Loucy (cell line): Measurements from ENCODE around the gene ARHGAP24.

ENCODE experiments used
- EZH2phosphoT487 ChIP-seq: fragments of 200-600 bp; IDR thresholded peaks from 2 replicates; pipeline ENCODE4 v1.6.1; 2018; ENCODE audit warnings: antibody characterized with exemption, mild to moderate bottlenecking, moderate library complexity, borderline replicate concordance
- TF ChIP-seq, protein P1 (sequence below): fragments of 200-600 bp; sonication (generic); conservative IDR thresholded peaks from 2 replicates; pipeline ENCODE4 v1.5.1; 2014; ENCODE audit warnings: mild to moderate bottlenecking, antibody characterized with exemption, low read length

DNA sequence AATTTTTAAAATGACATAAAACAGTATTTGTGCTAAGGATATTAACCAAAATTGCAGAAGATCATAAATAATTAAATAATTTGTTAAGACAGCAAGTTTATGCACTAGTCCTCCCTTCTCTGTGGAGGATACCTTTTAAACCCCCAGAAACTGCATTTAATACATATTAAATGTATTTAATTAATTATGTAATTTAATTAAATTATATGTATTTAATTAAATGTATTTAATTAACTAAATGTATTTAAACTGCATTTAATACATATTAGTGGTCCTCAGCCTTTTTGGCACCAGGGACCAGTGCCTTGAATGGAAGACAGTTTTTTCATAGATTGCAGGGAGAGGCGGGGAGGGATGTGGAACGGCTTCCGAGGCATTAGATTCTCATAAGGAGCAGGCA is 404.6 kb downstream of the ARHGAP24 start:
- TF ChIP-seq, protein P1, sequence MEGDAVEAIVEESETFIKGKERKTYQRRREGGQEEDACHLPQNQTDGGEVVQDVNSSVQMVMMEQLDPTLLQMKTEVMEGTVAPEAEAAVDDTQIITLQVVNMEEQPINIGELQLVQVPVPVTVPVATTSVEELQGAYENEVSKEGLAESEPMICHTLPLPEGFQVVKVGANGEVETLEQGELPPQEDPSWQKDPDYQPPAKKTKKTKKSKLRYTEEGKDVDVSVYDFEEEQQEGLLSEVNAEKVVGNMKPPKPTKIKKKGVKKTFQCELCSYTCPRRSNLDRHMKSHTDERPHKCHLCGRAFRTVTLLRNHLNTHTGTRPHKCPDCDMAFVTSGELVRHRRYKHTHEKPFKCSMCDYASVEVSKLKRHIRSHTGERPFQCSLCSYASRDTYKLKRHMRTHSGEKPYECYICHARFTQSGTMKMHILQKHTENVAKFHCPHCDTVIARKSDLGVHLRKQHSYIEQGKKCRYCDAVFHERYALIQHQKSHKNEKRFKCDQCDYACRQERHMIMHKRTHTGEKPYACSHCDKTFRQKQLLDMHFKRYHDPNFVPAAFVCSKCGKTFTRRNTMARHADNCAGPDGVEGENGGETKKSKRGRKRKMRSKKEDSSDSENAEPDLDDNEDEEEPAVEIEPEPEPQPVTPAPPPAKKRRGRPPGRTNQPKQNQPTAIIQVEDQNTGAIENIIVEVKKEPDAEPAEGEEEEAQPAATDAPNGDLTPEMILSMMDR, result no peak
- no peak for TF ChIP-seq EZH2phosphoT487
